ENCODE results near the gene CDC42BPG. TPM values are rescaled to one million over a fixed set of nuclear protein-coding genes. Genes with fewer than 3 reads are reported as not detected.
"Not testable (repeated sequence)": the region's sequence is repeated elsewhere in the genome, so short reads cannot be mapped to it uniquely, and the experiment has no call there.

CDC42BPG gene
- total and polyA plus RNA-seq, 11 donors: 0.12 to 0.50 (median 0.20) TPM; not detected in 1

DNA sequence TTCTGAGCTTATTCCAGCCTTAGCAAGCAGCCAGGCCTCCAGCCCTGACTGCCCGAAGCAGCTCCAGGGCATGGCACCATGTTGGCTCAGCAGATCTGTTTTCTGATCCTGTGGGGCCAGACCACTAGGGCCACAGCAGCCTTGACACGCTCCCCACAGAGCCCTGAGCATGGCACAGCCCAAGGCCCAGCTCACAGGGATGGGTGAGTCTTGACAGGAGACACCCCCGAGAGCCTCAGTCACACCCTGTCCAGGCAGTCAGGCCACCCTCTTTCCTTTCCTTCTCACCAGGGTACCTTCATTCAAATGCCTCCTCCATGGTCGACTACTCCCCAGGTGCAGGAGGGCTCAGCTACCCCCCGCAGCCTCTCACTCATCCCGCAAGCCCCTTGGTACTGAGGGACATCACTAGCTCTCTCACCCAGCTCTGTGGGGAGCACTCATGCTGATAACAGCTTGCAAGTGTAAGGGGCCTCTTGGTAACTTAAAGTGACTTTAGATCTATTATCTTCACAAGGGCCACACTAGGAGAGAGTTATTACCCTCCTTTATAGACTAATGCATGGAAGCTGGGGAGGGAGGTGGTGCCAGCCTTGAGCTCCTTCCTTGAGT is 3.9 kb upstream of the CDC42BPG start:
- H3K4me1 ChIP-seq: peaks cover 9 to 73% (median 60%) of the 10 kb centered on the region in 12 donors
- no peak for DNase-seq
- no peaks in the 10 kb centered on the region for H3K9me3 ChIP-seq
- peak overlapping the region in 11 of 12 donors; percentile 49 to 91 (median 81) for H3K27ac ChIP-seq
- H3K36me3 ChIP-seq: peaks cover 0 to 17% (median 2%) of the 10 kb centered on the region in 9 donors
- no peak for ATAC-seq
- H3K4me3 ChIP-seq: no peak overlapping the region
- 77 to 86% (median 81%) methylated on average over 6 of the region's 6 CpGs for WGBS, 4 donors
- peaks cover 0 to 4% (median 0%) of the 10 kb centered on the region in 9 donors for H3K27me3 ChIP-seq
- no peak for TF ChIP-seq POLR2A (IDR thresholded peaks at IDR 0.05)
- TF ChIP-seq, protein P1, sequence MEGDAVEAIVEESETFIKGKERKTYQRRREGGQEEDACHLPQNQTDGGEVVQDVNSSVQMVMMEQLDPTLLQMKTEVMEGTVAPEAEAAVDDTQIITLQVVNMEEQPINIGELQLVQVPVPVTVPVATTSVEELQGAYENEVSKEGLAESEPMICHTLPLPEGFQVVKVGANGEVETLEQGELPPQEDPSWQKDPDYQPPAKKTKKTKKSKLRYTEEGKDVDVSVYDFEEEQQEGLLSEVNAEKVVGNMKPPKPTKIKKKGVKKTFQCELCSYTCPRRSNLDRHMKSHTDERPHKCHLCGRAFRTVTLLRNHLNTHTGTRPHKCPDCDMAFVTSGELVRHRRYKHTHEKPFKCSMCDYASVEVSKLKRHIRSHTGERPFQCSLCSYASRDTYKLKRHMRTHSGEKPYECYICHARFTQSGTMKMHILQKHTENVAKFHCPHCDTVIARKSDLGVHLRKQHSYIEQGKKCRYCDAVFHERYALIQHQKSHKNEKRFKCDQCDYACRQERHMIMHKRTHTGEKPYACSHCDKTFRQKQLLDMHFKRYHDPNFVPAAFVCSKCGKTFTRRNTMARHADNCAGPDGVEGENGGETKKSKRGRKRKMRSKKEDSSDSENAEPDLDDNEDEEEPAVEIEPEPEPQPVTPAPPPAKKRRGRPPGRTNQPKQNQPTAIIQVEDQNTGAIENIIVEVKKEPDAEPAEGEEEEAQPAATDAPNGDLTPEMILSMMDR (IDR thresholded peaks at IDR 0.05): no peak
- intact Hi-C loops (cut with DNase I): loop anchor here (2.0 to 10.0 kb wide), 8 partner anchors 20 to 269 kb away; partner anchors contain the start of genes ARL2 (in 5 of the 10), BATF2 (in 3 of the 10), ZNHIT2 (in 3 of the 10) and TM7SF2 (in 2 of the 10)

DNA sequence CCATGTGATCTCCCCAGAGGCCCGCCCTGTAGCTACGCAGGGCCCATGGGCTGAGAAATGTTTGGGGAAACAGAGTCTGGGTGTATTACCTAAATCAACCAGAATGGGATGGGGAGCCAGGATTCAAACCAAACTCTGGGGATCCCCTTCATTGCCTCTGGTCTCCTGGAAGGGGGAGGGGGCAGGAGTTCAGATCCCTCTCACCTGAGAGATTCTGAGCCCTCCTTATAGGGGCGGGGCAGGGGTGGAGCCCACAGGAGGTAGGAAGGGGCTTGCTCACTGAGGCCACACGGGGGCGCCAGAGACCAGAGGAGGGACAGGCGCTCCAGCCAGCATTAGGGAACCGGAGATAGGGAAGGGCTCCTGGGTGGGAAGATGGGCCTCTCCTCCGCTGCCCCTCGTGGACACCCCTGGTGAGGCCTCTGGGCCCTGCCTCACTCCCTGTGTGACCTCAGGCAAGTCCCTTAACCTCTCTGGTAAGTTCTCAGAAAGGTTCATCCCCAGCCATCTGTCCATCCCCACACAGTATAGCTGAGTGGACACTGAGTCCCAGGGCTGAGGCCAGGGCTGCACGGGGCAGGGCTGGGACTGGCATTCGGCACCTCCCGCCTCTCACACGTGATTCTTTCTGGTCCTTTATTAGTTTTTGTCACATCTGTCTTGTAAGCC is 2.7 kb upstream of the CDC42BPG start:
- no peak overlapping the region for H3K4me3 ChIP-seq
- peak; percentile 79 to 91 (median 84) for ATAC-seq
- peak; percentile 90 to 96 (median 91) for DNase-seq
- peaks cover 7 to 61% (median 52%) of the 10 kb centered on the region in 12 donors for H3K4me1 ChIP-seq
- WGBS, 4 donors: 23 to 32% (median 27%) methylated on average over 10 to 13 of the region's 13 CpGs
- intact Hi-C loops (cut with DNase I): loop anchor here (1.0 to 10.0 kb wide), 9 partner anchors 47 to 270 kb away; partner anchors contain the start of genes ARL2 (in 5 of the 10), BATF2 (in 3 of the 10), ZNHIT2 (in 3 of the 10) and TM7SF2 (in 2 of the 10)
- TF ChIP-seq POLR2A (IDR thresholded peaks at IDR 0.05): peak in 1 of 2 donors; percentile 18
- TF ChIP-seq, protein P1 (IDR thresholded peaks at IDR 0.05): peak; percentile 94 to 99 (median 98)
- peak overlapping the region in 6 of 12 donors; percentile 15 to 89 (median 56) for H3K27ac ChIP-seq
- H3K9me3 ChIP-seq: no peaks in the 10 kb centered on the region
- peaks cover 0 to 6% (median 0%) of the 10 kb centered on the region in 9 donors for H3K36me3 ChIP-seq
- peaks cover 0 to 4% (median 0%) of the 10 kb centered on the region in 9 donors for H3K27me3 ChIP-seq

DNA sequence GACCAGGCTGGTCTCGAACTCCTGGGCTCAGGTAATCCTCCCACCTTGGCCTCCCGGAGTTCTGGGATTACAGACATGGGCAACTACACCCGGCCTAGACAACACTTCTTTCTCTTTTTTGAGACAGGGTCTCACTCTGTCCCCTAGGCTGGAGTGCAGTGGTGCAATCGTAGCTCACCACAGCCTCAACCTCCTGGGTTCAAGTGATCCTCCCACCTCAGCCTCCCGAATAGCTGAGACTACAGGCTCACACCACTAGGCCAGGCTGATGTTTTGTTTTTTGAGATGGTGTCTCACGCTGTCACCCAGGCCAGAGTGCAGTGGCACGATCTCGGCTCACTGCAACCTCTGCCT is 1.3 kb upstream of the CDC42BPG start:
- not testable (repeated sequence) for ATAC-seq
- WGBS, 4 donors: 95 to 100% (median 96%) methylated on average over 8 of the region's 8 CpGs

DNA sequence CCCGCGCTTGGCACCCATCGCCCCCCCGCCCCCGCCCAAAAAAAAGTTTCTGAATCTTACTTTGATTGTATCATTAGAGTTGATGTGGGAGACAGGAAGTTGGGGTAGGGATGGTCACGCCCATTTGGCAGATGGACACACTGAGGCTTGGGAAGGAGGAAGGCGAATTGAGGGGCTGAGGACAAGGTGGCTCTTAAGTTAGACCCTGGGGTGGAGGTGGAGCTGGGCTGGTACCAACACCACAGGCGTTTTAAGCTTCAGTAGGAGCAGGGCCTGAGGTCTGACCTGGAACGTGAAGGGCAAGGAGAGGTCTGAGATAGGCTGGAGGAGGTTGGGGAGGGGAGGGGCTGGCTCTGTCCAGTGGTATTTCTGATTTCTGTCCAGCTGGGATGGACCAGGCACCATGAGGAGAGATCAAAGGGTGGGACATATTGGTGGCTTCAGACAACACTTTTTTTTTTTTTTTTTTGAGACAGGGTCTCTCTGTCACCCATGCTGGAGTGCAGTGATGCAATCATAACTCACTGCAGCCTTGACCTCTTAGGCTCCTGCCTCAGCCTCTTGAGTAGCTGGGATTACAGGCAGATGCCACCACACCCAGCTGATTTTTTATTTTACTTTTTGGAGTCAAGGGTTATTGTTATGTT is 799 bp upstream of the CDC42BPG start:
- 24 to 31% (median 25%) methylated on average over 6 to 9 of the region's 9 CpGs for whole genome bisulfite sequencing, 4 donors
- peak overlapping the region in 6 of 12 donors; percentile 8 to 47 (median 40) for H3K27ac ChIP-seq
- no peaks in the 10 kb centered on the region for H3K9me3 ChIP-seq
- no peak for TF ChIP-seq POLR2A (IDR thresholded peaks at IDR 0.05)
- TF ChIP-seq, protein P1 (IDR thresholded peaks at IDR 0.05): no peak
- H3K36me3 ChIP-seq: no peaks in the 10 kb centered on the region
- H3K4me3 ChIP-seq: peak overlapping the region; percentile 32 to 64 (median 48)
- no peak for ATAC-seq
- H3K4me1 ChIP-seq: peaks cover 0 to 43% (median 35%) of the 10 kb centered on the region in 12 donors
- peaks cover 0 to 4% (median 0%) of the 10 kb centered on the region in 9 donors for H3K27me3 ChIP-seq
- DNase-seq: peak in 1 of 5 donors; percentile 25
- intact Hi-C loops (cut with DNase I): loop anchor here (2.0 to 10.0 kb wide), 8 partner anchors 150 to 272 kb away; partner anchors contain the start of genes ARL2 (in 5 of the 10), BATF2 (in 3 of the 10), ZNHIT2 (in 3 of the 10) and TM7SF2 (in 2 of the 10)

More for the DNA sequence above, 1.3 kb upstream of the CDC42BPG start:
- intact Hi-C loops (cut with DNase I): loop anchor here (2.0 to 10.0 kb wide), 9 partner anchors 49 to 272 kb away; partner anchors contain the start of genes ARL2 (in 5 of the 10), BATF2 (in 3 of the 10), ZNHIT2 (in 3 of the 10) and TM7SF2 (in 2 of the 10)
- not testable (repeated sequence) for H3K27me3 ChIP-seq, H3K9me3 ChIP-seq, DNase-seq, H3K4me3 ChIP-seq, H3K27ac ChIP-seq, H3K36me3 ChIP-seq
- peaks cover 0 to 48% (median 40%) of the 10 kb centered on the region in 12 donors for H3K4me1 ChIP-seq

Data from heart left ventricle (tissue), 16 donors.